T-cell (primary cell): ENCODE results near the gene CAD. TPM values are rescaled to one million over a fixed set of nuclear protein-coding genes. Genes with fewer than 3 reads are reported as not detected.

Source experiments
- ATAC-seq, 4 experiments: fragments of 200-7000 bp in 3 of 4; fragments of 150-1000 bp in 1 of 4; cut with Tn5 transposase; replicated peaks in 1 of 4; 1 replicate in 3 of 4; 2 replicates in 1 of 4; pipeline ENCODE4 v1.10.0; 2021; ENCODE audit warnings: moderate library complexity in 3 of 4, mild to moderate bottlenecking in 2 of 4, moderate number of reproducible peaks in 1 of 4
- CTCF ChIA-PET, 2 donors: fragments of 300-600 bp; sonication (Branson Sonifier 250); formaldehyde crosslinking; loops; one replicate each; lab custom pipeline; 2022; ENCODE audit warnings: antibody characterized with exemption in 2 of 2; lab: Charles Lee
- POLR2A ChIA-PET, 2 donors: fragments of 300-600 bp; sonication (Branson Sonifier 250); formaldehyde crosslinking; loops; one replicate each; lab custom pipeline; 2022; ENCODE audit warnings: antibody characterized with exemption in 2 of 2; lab: Charles Lee
- DNase-seq, 35 experiments: peaks; one replicate each; pipeline versions ENCODE4 v3.0.0 to v3.0.0-alpha.2; 2013 to 2023
- H3K27ac ChIP-seq: one replicate; pipeline ENCODE4 v1.5.1; 2013; ENCODE audit warnings: low read length
- H3K27me3 ChIP-seq, 2 experiments: replicated peaks in 1 of 2; 1 replicate in 1 of 2; 2 replicates in 1 of 2; pipeline versions ENCODE4 v1.6.1 to v1.7.0; 2013; ENCODE audit warnings: low read length in 1 of 2, mixed read lengths in 1 of 2; ENCODE audit not compliant: control insufficient read depth in 2 of 2, insufficient read depth in 2 of 2; ENCODE audit errors: extremely low read depth in 1 of 2
- H3K36me3 ChIP-seq, 2 donors: 1 replicate in 1 of 2; 2 replicates in 1 of 2; pipeline versions ENCODE4 v1.6.1 to v1.7.0; 2013; ENCODE audit warnings: low read length in 1 of 2; ENCODE audit not compliant: control insufficient read depth in 2 of 2, insufficient read depth in 1 of 2; ENCODE audit errors: extremely low read depth in 1 of 2
- H3K4me1 ChIP-seq, 2 experiments: 1 replicate in 1 of 2; 2 replicates in 1 of 2; pipeline versions ENCODE4 v1.6.1 to v1.7.0; 2013; ENCODE audit warnings: low read length in 2 of 2, mixed read lengths in 1 of 2; ENCODE audit not compliant: insufficient read depth in 2 of 2, control insufficient read depth in 1 of 2; ENCODE audit errors: extremely low read depth in 1 of 2
- H3K4me3 ChIP-seq, 2 donors: 1 replicate in 1 of 2; 2 replicates in 1 of 2; pipeline versions ENCODE4 v1.5.1 to v1.7.0; 2013; ENCODE audit warnings: mild to moderate bottlenecking in 2 of 2, low read length in 1 of 2, moderate library complexity in 1 of 2; ENCODE audit not compliant: control insufficient read depth in 1 of 2; ENCODE audit errors: extremely low read depth in 1 of 2
- H3K9me3 ChIP-seq: 2 replicates; pipeline ENCODE4 v1.7.0; 2013
- H3K27ac Mint-ChIP-seq, 2 donors: one replicate each; pipeline ENCODE4 v1.8.0; 2020 to 2021; ENCODE audit warnings: mild to moderate bottlenecking in 2 of 2, mixed read lengths in 2 of 2
- H3K27me3 Mint-ChIP-seq, 2 donors: one replicate each; pipeline ENCODE4 v1.8.0; 2021 to 2022; ENCODE audit warnings: mixed read lengths in 2 of 2
- H3K36me3 Mint-ChIP-seq: one replicate; pipeline ENCODE4 v1.8.0; 2021; ENCODE audit warnings: mixed read lengths
- H3K4me1 Mint-ChIP-seq, 3 donors: one replicate each; pipeline ENCODE4 v1.8.0; 2020 to 2022; ENCODE audit warnings: mixed read lengths in 3 of 3, mild to moderate bottlenecking in 1 of 3
- H3K4me3 Mint-ChIP-seq, 3 donors: one replicate each; pipeline ENCODE4 v1.8.0; 2020 to 2022; ENCODE audit warnings: mild to moderate bottlenecking in 3 of 3, mixed read lengths in 3 of 3, moderate library complexity in 3 of 3
- H3K9me3 Mint-ChIP-seq, 3 donors: one replicate each; pipeline ENCODE4 v1.8.0; 2020 to 2022; ENCODE audit warnings: mixed read lengths in 3 of 3
- WGBS: methylation state at CpG from one replicate; pipeline ENCODE4 v1.1.5; 2013; ENCODE audit warnings: missing lambda C conversion rate; ENCODE audit not compliant: insufficient coverage; 5-methylcytosine and 5-hydroxymethylcytosine counted together
- total RNA-seq, 35 experiments: library from RNA in 6 of 35; stranded (reverse) in 6 of 35; fragments of 120-200 nt in 1 of 35; gene quantifications; one replicate each; pipeline versions ENCODE4 v1.2.1 to v1.2.4 and lab custom pipeline; 2013 to 2026

CAD gene
- total RNA-seq, 5 donors from 2014 or later (not counting 1 experiment from before 2014, with no cell fraction given) = 38.5 to 78.2 (median 65.4) TPM

- no peak overlapping the region for H3K27ac Mint-ChIP-seq
- no peaks in the 10 kb centered on the region for H3K4me1 Mint-ChIP-seq
- DNase-seq (no peak), ATAC-seq (no peak)
- peaks cover 10 to 17% of the 10 kb centered on the region in 2 donors for H3K27me3 Mint-ChIP-seq
- H3K27ac ChIP-seq = no peak overlapping the region
- H3K9me3 ChIP-seq = no peaks in the 10 kb centered on the region
- no peaks in the 10 kb centered on the region for H3K9me3 Mint-ChIP-seq
- no peaks in the 10 kb centered on the region for H3K36me3 Mint-ChIP-seq
- H3K36me3 ChIP-seq = no peaks in the 10 kb centered on the region
- WGBS = 85% methylated on average over 3 of the region's 6 CpGs
- H3K4me3 Mint-ChIP-seq = no peak overlapping the region
- H3K4me1 ChIP-seq = no peaks in the 10 kb centered on the region
- ChIA-PET POLR2A (no interaction called here), CTCF (interaction anchor here (1.0 to 1.2 kb wide), 2 partner anchors 11 to 12 kb away, joined by 4 to 5 read pairs; no protein-coding TSS in a partner anchor)
- no peak overlapping the region for H3K4me3 ChIP-seq
- peaks cover 0 to 13% of the 10 kb centered on the region in 2 experiments for H3K27me3 ChIP-seq
These were observed 74.7 kb downstream of the CAD start for GRCh38 chr2:27291865-27292264.

Other genes with a start within 250 kb of the CAD start
- 1 to 10 TPM; 4.0 to 5.1 (median 4.7) TPM for gene MAPRE3, start 246.7 kb upstream of the CAD start, total RNA-seq
- 10 to 100 TPM; 37.6 to 84.5 (median 71.6) TPM for gene TMEM214, start 184.4 kb upstream of the CAD start, total RNA-seq
- gene AGBL5, start 165.7 kb upstream of the CAD start, total RNA-seq = 10 to 100 TPM in 3 of 5 donors, 1 to 10 TPM in 2; 9.5 to 13.3 (median 11.2) TPM
- 100 to 1,000 TPM; 217 to 292 (median 236) TPM for gene OST4, start 145.7 kb upstream of the CAD start, total RNA-seq
- 1 to 10 TPM in 1 of 5 donors, under 1 TPM in 4; 0.28 to 1.1 (median 0.85) TPM for gene EMILIN1, start 138.8 kb upstream of the CAD start, total RNA-seq
- gene KHK, start 130.6 kb upstream of the CAD start, total RNA-seq = 1 to 10 TPM; 3.7 to 9.1 (median 6.7) TPM
- gene CGREF1, start 98.2 kb upstream of the CAD start, total RNA-seq = 1 to 10 TPM in 1 of 5 donors, under 1 TPM in 3, not detected in 1; 0.21 to 1.1 (median 0.34) TPM
- gene ABHD1, start 93.6 kb upstream of the CAD start, total RNA-seq = 1 to 10 TPM in 3 of 5 donors, under 1 TPM in 2; 0.66 to 1.4 (median 1.2) TPM
- 10 to 100 TPM; 23.3 to 62.2 (median 59.9) TPM for gene PREB, start 82.7 kb upstream of the CAD start, total RNA-seq
- gene PRR30, start 78.0 kb upstream of the CAD start, total RNA-seq = not detected
- gene TCF23, start 68.4 kb upstream of the CAD start, total RNA-seq = not detected
- 100 to 1,000 TPM in 2 of 5 donors, 10 to 100 TPM in 3; 78.9 to 106 (median 96.0) TPM for gene ATRAID, start 5.3 kb upstream of the CAD start, total RNA-seq
- 100 to 1,000 TPM in 2 of 5 donors, 10 to 100 TPM in 3; 37.5 to 214 (median 43.0) TPM for gene SLC5A6, start 5.1 kb upstream of the CAD start, total RNA-seq
- under 1 TPM in 2 of 5 donors, not detected in 3; 0.06 to 0.26 TPM for gene SLC30A3, start 45.7 kb downstream of the CAD start, total RNA-seq
- gene DNAJC5G, start 58.1 kb downstream of the CAD start, total RNA-seq = not detected
- gene TRIM54, start 65.1 kb downstream of the CAD start, total RNA-seq = not detected
- 1 to 10 TPM; 1.8 to 7.8 (median 4.2) TPM for gene UCN, start 91.1 kb downstream of the CAD start, total RNA-seq
- 10 to 100 TPM; 64.5 to 99.1 (median 93.6) TPM for gene MPV17, start 105.7 kb downstream of the CAD start, total RNA-seq
- 10 to 100 TPM; 69.8 to 89.9 (median 82.1) TPM for gene GTF3C2, start 139.4 kb downstream of the CAD start, total RNA-seq
- 10 to 100 TPM; 35.6 to 50.3 (median 40.5) TPM for gene EIF2B4, start 153.0 kb downstream of the CAD start, total RNA-seq
- 100 to 1,000 TPM in 3 of 5 donors, 10 to 100 TPM in 2; 77.9 to 130 (median 121) TPM for gene SNX17, start 153.2 kb downstream of the CAD start, total RNA-seq
- gene ZNF513, start 163.4 kb downstream of the CAD start, total RNA-seq = 10 to 100 TPM; 20.6 to 27.0 (median 21.9) TPM
- 10 to 100 TPM; 40.9 to 65.9 (median 62.4) TPM for gene PPM1G, start 192.2 kb downstream of the CAD start, total RNA-seq
- gene NRBP1, start 211.3 kb downstream of the CAD start, total RNA-seq = 100 to 1,000 TPM in 4 of 5 donors, 10 to 100 TPM in 1; 99.1 to 187 (median 109) TPM
- 10 to 100 TPM; 12.3 to 21.1 (median 19.7) TPM for gene KRTCAP3, start 225.0 kb downstream of the CAD start, total RNA-seq